K562 (cell line): Measurements from ENCODE around the gene SNCA. TPM values are rescaled to one million over a fixed set of nuclear protein-coding genes. Genes with fewer than 3 reads are reported as not detected.

Experiments
- ATAC-seq: fragments of 200-7000 bp; cut with Tn5 transposase; 3 replicates; pipeline ENCODE4 v1.9.1; 2020; ENCODE audit warnings: moderate library complexity
- BruUV-seq: library from RNA; stranded (reverse); fragments of 400-500 nt; replicated peaks from 2 replicates; lab custom pipeline; 2021; lab: Mats Ljungman, UMichigan
- CTCF ChIA-PET: fragments of 300-600 bp; formaldehyde crosslinking; extraction: SDS; loops from one replicate; lab custom pipeline; 2021; ENCODE audit warnings: low intra/inter-chr PET ratio; lab: Yijun Ruan, JAX
- POLR2A ChIA-PET: fragments of 300-600, 350-650 bp; sonication (Branson Sonifier 250); formaldehyde crosslinking; extraction: SDS; loops from one replicate; lab custom pipeline; 2021; ENCODE audit warnings: antibody characterized with exemption, inconsistent platforms; lab: Yijun Ruan, JAX
- DNase-seq, 4 experiments: peaks; one replicate each; pipeline versions ENCODE4 v3.0.0 to v3.0.0-alpha.2; 2011 to 2018; ENCODE audit warnings: low spot score in 3 of 4, mixed read lengths in 3 of 4; ENCODE audit errors: extremely low read depth in 1 of 4
- FAIRE-seq: peaks from 2 replicates; lab custom pipeline; 2011; peaks lifted over from hg19 to GRCh38; lab: Jason Lieb, UNC
- H2AFZ ChIP-seq: 2 replicates; pipeline ENCODE4 v1.6.0; 2011; ENCODE audit warnings: low read depth, low read length, control low read depth, inconsistent platforms
- H3K27ac ChIP-seq: fragments of 200-600 bp; 3 replicates; pipeline ENCODE4 v1.8.0; 2011; ENCODE audit warnings: low read depth, mild to moderate bottlenecking, control low read depth, inconsistent platforms, low read length, moderate library complexity, mixed read lengths; ENCODE audit errors: extremely low read depth
- H3K27me3 ChIP-seq, 2 experiments: fragments of 300-600 bp in 1 of 2; 2 replicates in 1 of 2; 3 replicates in 1 of 2; pipeline versions ENCODE4 v1.6.0 to v1.8.0; 2011; ENCODE audit warnings: inconsistent platforms in 2 of 2, low read length in 2 of 2, mild to moderate bottlenecking in 1 of 2, mixed read lengths in 1 of 2, moderate library complexity in 1 of 2; ENCODE audit not compliant: control insufficient read depth in 2 of 2, insufficient read depth in 2 of 2
- H3K36me3 ChIP-seq: fragments of 300-600 bp; 3 replicates; pipeline ENCODE4 v1.8.0; 2011; ENCODE audit warnings: mild to moderate bottlenecking, low read length, inconsistent platforms; ENCODE audit not compliant: control insufficient read depth, insufficient read depth
- H3K4me1 ChIP-seq, 2 experiments: fragments of 200-600 bp in 1 of 2; replicated peaks in 1 of 2; 2 replicates in 1 of 2; 3 replicates in 1 of 2; pipeline versions ENCODE4 v1.5.1 to v1.8.0; 2011; ENCODE audit warnings: inconsistent platforms in 2 of 2, low read length in 2 of 2, mild to moderate bottlenecking in 1 of 2, mixed read lengths in 1 of 2, moderate library complexity in 1 of 2; ENCODE audit not compliant: control insufficient read depth in 2 of 2, insufficient read depth in 2 of 2
- H3K4me2 ChIP-seq: 2 replicates; pipeline ENCODE4 v1.6.1; 2011; ENCODE audit warnings: low read length, control low read depth, inconsistent platforms, mixed read lengths; ENCODE audit not compliant: insufficient read depth
- H3K4me3 ChIP-seq: fragments of 200-600 bp; sonication (generic), shearing (Covaris generic); 2 replicates; pipeline ENCODE4 v1.5.1; 2016; ENCODE audit warnings: control low read depth, inconsistent platforms
- H3K79me2 ChIP-seq: fragments of 200-600 bp; 3 replicates; pipeline ENCODE4 v1.8.0; 2011; ENCODE audit warnings: low read length, inconsistent platforms; ENCODE audit not compliant: control insufficient read depth, insufficient read depth
- H3K9ac ChIP-seq, 2 experiments: 2 replicates each; pipeline versions ENCODE4 v1.6.0 to v1.6.1; 2011; ENCODE audit warnings: low read depth in 2 of 2, low read length in 2 of 2, control low read depth in 1 of 2, inconsistent platforms in 1 of 2, mild to moderate bottlenecking in 1 of 2, mixed read lengths in 1 of 2; ENCODE audit not compliant: insufficient read depth in 1 of 2
- H3K9me1 ChIP-seq: one replicate; pipeline ENCODE4 v1.6.0; 2011; ENCODE audit warnings: inconsistent platforms, mild to moderate bottlenecking, low read length, moderate library complexity; ENCODE audit not compliant: control insufficient read depth, insufficient read depth
- H3K9me3 ChIP-seq: replicated peaks from 2 replicates; pipeline ENCODE4 v1.5.1; 2011; ENCODE audit warnings: low read depth, low read length, inconsistent platforms; ENCODE audit not compliant: control insufficient read depth, insufficient read depth
- H4K20me1 ChIP-seq: replicated peaks from 2 replicates; pipeline ENCODE4 v1.6.1; 2011; ENCODE audit warnings: low read length, inconsistent platforms, mixed read lengths; ENCODE audit not compliant: control insufficient read depth, insufficient read depth
- ATF1 ChIP-seq, 2 experiments: fragments of 450-650 bp in 1 of 2; IDR thresholded peaks; 2 replicates each; pipeline ENCODE4 v1.6.1; 2016; ENCODE audit warnings: missing compliant biosample characterization in 1 of 2, missing genetic modification characterization in 1 of 2
- CBX8 ChIP-seq: fragments of 200-600 bp; sonication (generic); IDR thresholded peaks from 2 replicates; pipeline ENCODE4 v1.6.1; 2012; ENCODE audit warnings: borderline replicate concordance, mixed run types, low read depth, mild to moderate bottlenecking, moderate library complexity, mixed read lengths, low read length, control low read depth, inconsistent platforms; ENCODE audit not compliant: poor library complexity, severe bottlenecking; ENCODE audit errors: extremely low read depth
- ETS1 ChIP-seq: conservative IDR thresholded peaks from 2 replicates; pipeline ENCODE4 v1.6.1; 2011; ENCODE audit warnings: low read depth, mild to moderate bottlenecking, low read length; ENCODE audit not compliant: control insufficient read depth
- NCOA6 ChIP-seq: fragments of 450-650 bp; IDR thresholded peaks from 2 replicates; pipeline ENCODE4 v1.6.1; 2017; ENCODE audit warnings: mild to moderate bottlenecking
- NONO ChIP-seq, 2 experiments: fragments of 200-400 bp in 1 of 2; fragments of 450-650 bp in 1 of 2; formaldehyde crosslinking in 1 of 2; IDR thresholded peaks; 2 replicates each; pipeline ENCODE4 v1.6.1; 2017; ENCODE audit warnings: low read depth in 2 of 2, mild to moderate bottlenecking in 2 of 2, moderate library complexity in 2 of 2, low read length in 1 of 2
- NR1H2 ChIP-seq: sonication (generic); formaldehyde crosslinking; IDR thresholded peaks from 2 replicates; pipeline ENCODE4 v1.4.0; 2020; ENCODE audit warnings: mild to moderate bottlenecking, missing genetic modification reagents
- SIN3A ChIP-seq, 2 experiments: fragments of 150-350 bp in 1 of 2; IDR thresholded peaks; 2 replicates each; pipeline ENCODE4 v1.6.1; 2011 to 2016; ENCODE audit warnings: borderline replicate concordance in 2 of 2, low read depth in 2 of 2, low read length in 2 of 2, mild to moderate bottlenecking in 2 of 2, moderate library complexity in 2 of 2; ENCODE audit not compliant: control insufficient read depth in 1 of 2
- SLC30A9 ChIP-seq: fragments of 250-450 bp; sonication (Bioruptor Pico); IDR thresholded peaks from 2 replicates; pipeline ENCODE4 v1.8.0; 2022; ENCODE audit warnings: mild to moderate bottlenecking, moderate library complexity
- SMARCB1 ChIP-seq: IDR thresholded peaks from 2 replicates; pipeline ENCODE4 v1.6.1; 2011; ENCODE audit warnings: improper control_type of control experiment, low read depth; ENCODE audit not compliant: insufficient read length
- TBL1XR1 ChIP-seq, 2 experiments: IDR thresholded peaks; 2 replicates each; pipeline ENCODE4 v1.6.1; 2012; ENCODE audit warnings: improper control_type of control experiment in 2 of 2, low read length in 2 of 2, mild to moderate bottlenecking in 1 of 2
- XRCC4 ChIP-seq: IDR thresholded peaks from one replicate; pipeline ENCODE4 v1.6.1; 2011; ENCODE audit not compliant: insufficient read depth, insufficient read length; ENCODE audit errors: extremely low read depth
- ZBTB9 ChIP-seq: fragments of 450-650 bp; formaldehyde crosslinking; IDR thresholded peaks from 2 replicates; pipeline ENCODE4 v1.4.0; 2020; ENCODE audit warnings: mild to moderate bottlenecking, moderate library complexity
- ZNF146 ChIP-seq: IDR thresholded peaks from one replicate; pipeline ENCODE4 v1.6.1; 2018; ENCODE audit warnings: missing compliant biosample characterization; ENCODE audit not compliant: unreplicated experiment
- ZNF23 ChIP-seq: fragments of 250-450 bp; sonication (Bioruptor Pico); IDR thresholded peaks from 2 replicates; pipeline ENCODE4 v1.4.0; 2020; ENCODE audit warnings: mild to moderate bottlenecking
- ZNF512 ChIP-seq: IDR thresholded peaks from 2 replicates; pipeline ENCODE4 v1.6.1; 2016; ENCODE audit warnings: missing genetic modification characterization, missing compliant biosample characterization
- ZNF583 ChIP-seq: fragments of 250-450 bp; sonication (Bioruptor Pico); IDR thresholded peaks from 2 replicates; pipeline ENCODE4 v1.4.0; 2020
- WGBS: fragments of 100-300 bp; shearing (Covaris generic); methylation state at CpG from one replicate; pipeline ENCODE4 v1.1.6; 2016; ENCODE audit warnings: low coverage, mixed read lengths; ENCODE audit not compliant: insufficient coverage; ENCODE audit errors: missing lambda C conversion rate; 5-methylcytosine and 5-hydroxymethylcytosine counted together
- in situ Hi-C: fragments of 300-500 bp; cut with MboI; formaldehyde crosslinking; loops from 4 replicates; pipeline ENCODE4 v1.15.0; 2018; ENCODE audit warnings: inconsistent platforms, mixed read lengths
- intact Hi-C: fragments of 100-400 bp; cut with micrococcal nuclease; formaldehyde crosslinking; loops from 2 replicates; pipeline ENCODE4 v1.14.2; 2022
- polyA plus RNA-seq, 8 experiments: library from polyadenylated mRNA; depleted of rRNA in 4 of 8; stranded (reverse) in 5 of 8; unstranded in 3 of 8; fragments of >200 nt; fragmentation: Nextera tagmentation in 2 of 8; fragmentation: Illumina TruSeq in 1 of 8; extraction: Ambion mirVana in 2 of 8; extraction: Trizol in 1 of 8; gene quantifications; 2 replicates each; pipeline versions ENCODE4 v1.2.1 to v1.2.3, GENCODE V29; 2011 to 2014; ENCODE audit warnings: inconsistent platforms in 1 of 8, missing spikeins in 1 of 8
- total RNA-seq, 7 experiments: library from RNA; depleted of rRNA in 6 of 7; stranded (reverse); fragments of >200 nt in 6 of 7; fragmentation: Illumina TruSeq in 2 of 7; extraction: Trizol in 2 of 7; gene quantifications; 2 replicates each; pipeline versions ENCODE4 v1.2.1 to v1.2.3, GENCODE V29; 2011 to 2021; ENCODE audit warnings: low replicate concordance in 1 of 7

SNCA gene
- total and polyA plus RNA-seq, 9 of the 15 experiments (the other 6 are each of a cell fraction or from before 2014, with no cell fraction given), result 1.7 to 12.6 (median 3.6) TPM

- TF ChIP-seq SIN3A (IDR thresholded peaks at IDR 0.05; ENCODE audit: borderline replicate concordance in 2 of 2, control insufficient read depth in 1 of 2, low read depth in 2 of 2, low read length in 2 of 2) (no peak), TBL1XR1 (IDR thresholded peaks at IDR 0.05; ENCODE audit: low read length in 2 of 2) (no peak), SLC30A9 (CRISPR knock-in tag) (no peak), XRCC4 (no peak), NONO (IDR thresholded peaks at IDR 0.05; ENCODE audit: low read depth in 2 of 2, low read length in 1 of 2) (no peak)
- TF ChIP-seq, all 486 proteins: peak for 0
Observed at GRCh38 chr4:89847571-89848325, 10.8 kb upstream of the SNCA start (continued).

- ChIA-PET CTCF (no interaction called here), POLR2A (no interaction called here)
- H3K4me1 ChIP-seq, result peaks cover 0 to 8% of the 10 kb centered on the region in 2 experiments; a peak in 2 of 5 replicates
- H3K9me1 ChIP-seq, result no peaks in the 10 kb centered on the region
- H3K36me3 ChIP-seq, result no peaks in the 10 kb centered on the region
- in situ Hi-C loops (no loop called here), intact Hi-C loops (loop anchor here (5.0 kb wide), 1 partner anchor 48 kb away; no protein-coding TSS in a partner anchor)
- no peak overlapping the region for H3K9ac ChIP-seq
- no peak overlapping the region for H3K27ac ChIP-seq
- no peak overlapping the region for H3K4me3 ChIP-seq
- BruUV-seq, result no TSS peak
- no peaks in the 10 kb centered on the region for H3K79me2 ChIP-seq
- no peak overlapping the region for H2AFZ ChIP-seq
- H4K20me1 ChIP-seq, result no peaks in the 10 kb centered on the region
- DNase-seq (no peak), ATAC-seq (no peak), FAIRE-seq (no peak)
- no peaks in the 10 kb centered on the region for H3K27me3 ChIP-seq
- no peaks in the 10 kb centered on the region for H3K9me3 ChIP-seq
- no peak overlapping the region for H3K4me2 ChIP-seq
- 0% methylated on average over 1 of the region's 1 CpG for WGBS
- no peak for TF ChIP-seq ZNF512 (tag)
- no peak for TF ChIP-seq ETS1
- TF ChIP-seq NCOA6, result no peak
- no peak for TF ChIP-seq ZNF23 (CRISPR knock-in tag)
- no peak for TF ChIP-seq ZNF583 (CRISPR knock-in tag)
- no peak for TF ChIP-seq SMARCB1
- TF ChIP-seq CBX8, result no peak
- TF ChIP-seq NR1H2 (CRISPR knock-in tag), result no peak
- TF ChIP-seq ZBTB9, result no peak
- no peak for TF ChIP-seq ZNF146 (CRISPR knock-in tag)
- no peak for TF ChIP-seq ATF1 (CRISPR knock-in tag; IDR thresholded peaks at IDR 0.05)
- no peak for TF ChIP-seq ATF1 (tag; IDR thresholded peaks at IDR 0.05)
Observed at GRCh38 chr4:89839558-89839957, 2.6 kb upstream of the SNCA start.
